Iris pigment epithelial cell (primary cell): Measurements from ENCODE around the gene DEPDC5.
"Not testable (repeated sequence)": the region's sequence is repeated elsewhere in the genome, so short reads cannot be mapped to it uniquely, and the experiment has no call there.

ENCODE experiments used
- DNase-seq: peaks from one replicate; pipeline ENCODE4 v3.0.0-alpha.2; 2011; ENCODE audit warnings: low read depth

The DEPDC5 gene

GRCh38 chr22:31749636-31750364 lies 4.0 kb upstream of the DEPDC5 start, which contains the start of gene PRR14L:
Gene PRR14L (minus strand): TSS chr22:31750132. CDS start chr22:31738860, 11,272 bp downstream.
- DNase-seq, result peak; percentile 92

- no peak for DNase-seq
These were observed 3.2 kb upstream of the DEPDC5 start for GRCh38 chr22:31750365-31751284.

GRCh38 chr22:31752096-31752847 lies 1.5 kb upstream of the DEPDC5 start:
- no peak for DNase-seq

- DNase-seq, result no peak
These were observed 700 bp upstream of the DEPDC5 start for GRCh38 chr22:31753005-31753633.

- DNase-seq, result no peak
These were observed 994 bp downstream of the DEPDC5 start for GRCh38 chr22:31754813-31755212.

- no peak for DNase-seq
These were observed 3.4 kb downstream of the DEPDC5 start for GRCh38 chr22:31757265-31757664.

GRCh38 chr22:31758860-31759259 lies 5.0 kb downstream of the DEPDC5 start:
- not testable (repeated sequence) for DNase-seq

- DNase-seq, result peak; percentile 20
These were observed 11.0 kb downstream of the DEPDC5 start for GRCh38 chr22:31764785-31765184.

- DNase-seq, result no peak
These were observed 14.7 kb downstream of the DEPDC5 start for GRCh38 chr22:31768422-31769059.

GRCh38 chr22:31773416-31773815 lies 19.6 kb downstream of the DEPDC5 start:
- no peak for DNase-seq

- DNase-seq, result no peak
These were observed 22.4 kb downstream of the DEPDC5 start for GRCh38 chr22:31776231-31776630.

GRCh38 chr22:31789803-31790202 lies 36.0 kb downstream of the DEPDC5 start:
- DNase-seq, result no peak

- DNase-seq, result no peak
These were observed 36.4 kb downstream of the DEPDC5 start for GRCh38 chr22:31790240-31790639.

- DNase-seq, result not testable (repeated sequence)
These were observed 45.5 kb downstream of the DEPDC5 start for GRCh38 chr22:31799358-31799757.

GRCh38 chr22:31800065-31800464 lies 46.2 kb downstream of the DEPDC5 start:
- DNase-seq, result peak; percentile 84

- DNase-seq, result not testable (repeated sequence)
These were observed 47.0 kb downstream of the DEPDC5 start for GRCh38 chr22:31800861-31801260.

- no peak for DNase-seq
These were observed 48.8 kb downstream of the DEPDC5 start for GRCh38 chr22:31802575-31802974.

GRCh38 chr22:31806751-31807150 lies 52.9 kb downstream of the DEPDC5 start:
- DNase-seq, result no peak

- no peak for DNase-seq
These were observed 59.3 kb downstream of the DEPDC5 start for GRCh38 chr22:31812977-31813605.

GRCh38 chr22:31813898-31814297 lies 60.1 kb downstream of the DEPDC5 start:
- not testable (repeated sequence) for DNase-seq

- no peak for DNase-seq
These were observed 61.1 kb downstream of the DEPDC5 start for GRCh38 chr22:31814942-31815341.
